ENCODE measurements around the gene ACSM2B. TPM values are rescaled to one million over a fixed set of nuclear protein-coding genes. Genes with fewer than 3 reads are reported as not detected.
"Not testable (repeated sequence)": the region's sequence is repeated elsewhere in the genome, so short reads cannot be mapped to it uniquely, and the experiment has no call there.

Gene ACSM2B
- polyA plus RNA-seq, 4 donors = 0.18 to 0.50 TPM; not detected in 2

- not testable (repeated sequence) for H3K27ac ChIP-seq (ENCODE audit: low read depth in 1 of 3, low read length in 2 of 3); H3K9me3 ChIP-seq (ENCODE audit: control insufficient read depth in 2 of 2, insufficient read depth in 1 of 2, low read depth in 1 of 2, low read length in 1 of 2); H3K27me3 ChIP-seq (ENCODE audit: control insufficient read depth in 3 of 3, insufficient read depth in 3 of 3, low read length in 3 of 3); H3K36me3 ChIP-seq (ENCODE audit: control insufficient read depth in 3 of 3, insufficient read depth in 2 of 3, low read depth in 1 of 3, low read length in 3 of 3); FAIRE-seq; H3K4me3 ChIP-seq (ENCODE audit: low read depth in 1 of 3, low read length in 3 of 3)
- H3K4me1 ChIP-seq (ENCODE audit: control insufficient read depth in 3 of 3, insufficient read depth in 2 of 3, low read depth in 1 of 3, low read length in 2 of 3) = peaks cover 0 to 21% (median 0%) of the 10 kb centered on the region in 3 donors
- DNase-seq = peak; percentile 37 to 40
- 30 to 47% (median 35%) methylated on average over 11 of the region's 11 CpGs for WGBS, 3 donors
Observed at GRCh38 chr16:20602205-20602604, 26.0 kb upstream of the ACSM2B start.

- FAIRE-seq; DNase-seq; H3K9me3 ChIP-seq (ENCODE audit: control insufficient read depth in 2 of 2, insufficient read depth in 1 of 2, low read depth in 1 of 2, low read length in 1 of 2); H3K27me3 ChIP-seq (ENCODE audit: control insufficient read depth in 3 of 3, insufficient read depth in 3 of 3, low read length in 3 of 3); H3K4me3 ChIP-seq (ENCODE audit: low read depth in 1 of 3, low read length in 3 of 3); H3K36me3 ChIP-seq (ENCODE audit: control insufficient read depth in 3 of 3, insufficient read depth in 2 of 3, low read depth in 1 of 3, low read length in 3 of 3): not testable (repeated sequence)
- Histone ChIP-seq H3K27ac (ENCODE audit: low read depth in 1 of 3, low read length in 2 of 3) (peak overlapping the region in 1 of 3 donors; percentile 48), H3K4me1 (ENCODE audit: control insufficient read depth in 3 of 3, insufficient read depth in 2 of 3, low read depth in 1 of 3, low read length in 2 of 3) (peaks cover 0 to 29% (median 0%) of the 10 kb centered on the region in 3 donors)
- WGBS, 3 donors = 85 to 89% (median 89%) methylated on average over 5 of the region's 5 CpGs
Observed at GRCh38 chr16:20599475-20599874, 23.3 kb upstream of the ACSM2B start.

GRCh38 chr16:20598832-20599469 lies 22.8 kb upstream of the ACSM2B start:
- H3K9me3 ChIP-seq (ENCODE audit: control insufficient read depth in 2 of 2, insufficient read depth in 1 of 2, low read depth in 1 of 2, low read length in 1 of 2) = peaks cover 0 to 6% of the 10 kb centered on the region in 2 donors
- no peak overlapping the region for H3K4me3 ChIP-seq (ENCODE audit: low read depth in 1 of 3, low read length in 3 of 3)
- 63 to 65% (median 64%) methylated on average over 5 of the region's 5 CpGs for WGBS, 3 donors
- H3K27ac ChIP-seq (ENCODE audit: low read depth in 1 of 3, low read length in 2 of 3) = peak overlapping the region in 1 of 3 donors; percentile 48
- FAIRE-seq (no peak), DNase-seq (peak; percentile 79 to 90)
- no peaks in the 10 kb centered on the region for H3K36me3 ChIP-seq (ENCODE audit: control insufficient read depth in 3 of 3, insufficient read depth in 2 of 3, low read depth in 1 of 3, low read length in 3 of 3)
- H3K27me3 ChIP-seq (ENCODE audit: control insufficient read depth in 3 of 3, insufficient read depth in 3 of 3, low read length in 3 of 3) = no peaks in the 10 kb centered on the region
- peaks cover 0 to 29% (median 0%) of the 10 kb centered on the region in 3 donors for H3K4me1 ChIP-seq (ENCODE audit: control insufficient read depth in 3 of 3, insufficient read depth in 2 of 3, low read depth in 1 of 3, low read length in 2 of 3)

GRCh38 chr16:20595694-20596093 lies 19.5 kb upstream of the ACSM2B start:
- H3K9me3 ChIP-seq (ENCODE audit: control insufficient read depth in 2 of 2, insufficient read depth in 1 of 2, low read depth in 1 of 2, low read length in 1 of 2); DNase-seq; H3K4me3 ChIP-seq (ENCODE audit: low read depth in 1 of 3, low read length in 3 of 3); H3K36me3 ChIP-seq (ENCODE audit: control insufficient read depth in 3 of 3, insufficient read depth in 2 of 3, low read depth in 1 of 3, low read length in 3 of 3); FAIRE-seq; H3K27me3 ChIP-seq (ENCODE audit: control insufficient read depth in 3 of 3, insufficient read depth in 3 of 3, low read length in 3 of 3): not testable (repeated sequence)
- Histone ChIP-seq H3K27ac (ENCODE audit: low read depth in 1 of 3, low read length in 2 of 3) (peak overlapping the region in 1 of 3 donors; percentile 21), H3K4me1 (ENCODE audit: control insufficient read depth in 3 of 3, insufficient read depth in 2 of 3, low read depth in 1 of 3, low read length in 2 of 3) (peaks cover 0 to 29% (median 0%) of the 10 kb centered on the region in 3 donors)
- 72 to 88% (median 83%) methylated on average over 2 of the region's 2 CpGs for WGBS, 3 donors

GRCh38 chr16:20595068-20595467 lies 18.9 kb upstream of the ACSM2B start:
- H3K36me3 ChIP-seq (ENCODE audit: control insufficient read depth in 3 of 3, insufficient read depth in 2 of 3, low read depth in 1 of 3, low read length in 3 of 3); FAIRE-seq; H3K9me3 ChIP-seq (ENCODE audit: control insufficient read depth in 2 of 2, insufficient read depth in 1 of 2, low read depth in 1 of 2, low read length in 1 of 2); DNase-seq; H3K27ac ChIP-seq (ENCODE audit: low read depth in 1 of 3, low read length in 2 of 3); H3K4me3 ChIP-seq (ENCODE audit: low read depth in 1 of 3, low read length in 3 of 3); H3K27me3 ChIP-seq (ENCODE audit: control insufficient read depth in 3 of 3, insufficient read depth in 3 of 3, low read length in 3 of 3): not testable (repeated sequence)
- WGBS, 3 donors = 87 to 95% (median 92%) methylated on average over 2 of the region's 2 CpGs
- peaks cover 0 to 29% (median 0%) of the 10 kb centered on the region in 3 donors for H3K4me1 ChIP-seq (ENCODE audit: control insufficient read depth in 3 of 3, insufficient read depth in 2 of 3, low read depth in 1 of 3, low read length in 2 of 3)

- not testable (repeated sequence) for H3K4me3 ChIP-seq (ENCODE audit: low read depth in 1 of 3, low read length in 3 of 3); H3K9me3 ChIP-seq (ENCODE audit: control insufficient read depth in 2 of 2, insufficient read depth in 1 of 2, low read depth in 1 of 2, low read length in 1 of 2); H3K27me3 ChIP-seq (ENCODE audit: control insufficient read depth in 3 of 3, insufficient read depth in 3 of 3, low read length in 3 of 3); DNase-seq; FAIRE-seq; H3K36me3 ChIP-seq (ENCODE audit: control insufficient read depth in 3 of 3, insufficient read depth in 2 of 3, low read depth in 1 of 3, low read length in 3 of 3); H3K27ac ChIP-seq (ENCODE audit: low read depth in 1 of 3, low read length in 2 of 3)
- peaks cover 0 to 13% (median 0%) of the 10 kb centered on the region in 3 donors for H3K4me1 ChIP-seq (ENCODE audit: control insufficient read depth in 3 of 3, insufficient read depth in 2 of 3, low read depth in 1 of 3, low read length in 2 of 3)
- 78 to 85% (median 84%) methylated on average over 1 of the region's 1 CpG for WGBS, 3 donors
Observed at GRCh38 chr16:20592780-20593179, 16.6 kb upstream of the ACSM2B start.

GRCh38 chr16:20589486-20589885 lies 13.3 kb upstream of the ACSM2B start:
- H3K36me3 ChIP-seq (ENCODE audit: control insufficient read depth in 3 of 3, insufficient read depth in 2 of 3, low read depth in 1 of 3, low read length in 3 of 3); H3K9me3 ChIP-seq (ENCODE audit: control insufficient read depth in 2 of 2, insufficient read depth in 1 of 2, low read depth in 1 of 2, low read length in 1 of 2); DNase-seq; H3K27me3 ChIP-seq (ENCODE audit: control insufficient read depth in 3 of 3, insufficient read depth in 3 of 3, low read length in 3 of 3); H3K27ac ChIP-seq (ENCODE audit: low read depth in 1 of 3, low read length in 2 of 3); H3K4me3 ChIP-seq (ENCODE audit: low read depth in 1 of 3, low read length in 3 of 3); H3K4me1 ChIP-seq (ENCODE audit: control insufficient read depth in 3 of 3, insufficient read depth in 2 of 3, low read depth in 1 of 3, low read length in 2 of 3); FAIRE-seq: not testable (repeated sequence)
- WGBS, 3 donors = 79 to 85% (median 80%) methylated on average over 6 of the region's 6 CpGs

- H3K27me3 ChIP-seq (ENCODE audit: control insufficient read depth in 3 of 3, insufficient read depth in 3 of 3, low read length in 3 of 3); FAIRE-seq; DNase-seq; H3K4me3 ChIP-seq (ENCODE audit: low read depth in 1 of 3, low read length in 3 of 3); H3K9me3 ChIP-seq (ENCODE audit: control insufficient read depth in 2 of 2, insufficient read depth in 1 of 2, low read depth in 1 of 2, low read length in 1 of 2); H3K36me3 ChIP-seq (ENCODE audit: control insufficient read depth in 3 of 3, insufficient read depth in 2 of 3, low read depth in 1 of 3, low read length in 3 of 3); H3K27ac ChIP-seq (ENCODE audit: low read depth in 1 of 3, low read length in 2 of 3); H3K4me1 ChIP-seq (ENCODE audit: control insufficient read depth in 3 of 3, insufficient read depth in 2 of 3, low read depth in 1 of 3, low read length in 2 of 3): not testable (repeated sequence)
- WGBS, 3 donors = 28 to 49% (median 48%) methylated on average over 2 of the region's 2 CpGs
Observed at GRCh38 chr16:20587645-20588074, 11.5 kb upstream of the ACSM2B start.

GRCh38 chr16:20586716-20587115 lies 10.5 kb upstream of the ACSM2B start:
- not testable (repeated sequence) for FAIRE-seq; H3K4me3 ChIP-seq (ENCODE audit: low read depth in 1 of 3, low read length in 3 of 3); H3K36me3 ChIP-seq (ENCODE audit: control insufficient read depth in 3 of 3, insufficient read depth in 2 of 3, low read depth in 1 of 3, low read length in 3 of 3); H3K4me1 ChIP-seq (ENCODE audit: control insufficient read depth in 3 of 3, insufficient read depth in 2 of 3, low read depth in 1 of 3, low read length in 2 of 3); H3K27ac ChIP-seq (ENCODE audit: low read depth in 1 of 3, low read length in 2 of 3); H3K27me3 ChIP-seq (ENCODE audit: control insufficient read depth in 3 of 3, insufficient read depth in 3 of 3, low read length in 3 of 3); DNase-seq; H3K9me3 ChIP-seq (ENCODE audit: control insufficient read depth in 2 of 2, insufficient read depth in 1 of 2, low read depth in 1 of 2, low read length in 1 of 2)
- WGBS, 3 donors = 83 to 90% (median 86%) methylated on average over 1 of the region's 1 CpG
